Ovary (tissue), 9 donors: ENCODE measurements around the gene PLIN1. TPM values are rescaled to one million over a fixed set of nuclear protein-coding genes. Genes with fewer than 3 reads are reported as not detected.

Experiments used
- DNase-seq, 5 donors: peaks; one replicate each; pipeline ENCODE4 v3.0.0-alpha.2; 2019 to 2020
- H3K27ac ChIP-seq, 2 donors: fragments of 200-600 bp; one replicate each; pipeline versions ENCODE4 v1.5.1 to v1.8.0; 2019 to 2022
- H3K27me3 ChIP-seq: fragments of 200-600 bp; one replicate; pipeline ENCODE4 v1.8.0; 2022
- H3K36me3 ChIP-seq: fragments of 200-600 bp; sonication (generic); one replicate; pipeline ENCODE4 v1.5.1; 2019
- H3K4me1 ChIP-seq: one replicate; pipeline ENCODE4 v1.8.1; 2013; ENCODE audit warnings: mild to moderate bottlenecking, moderate library complexity; ENCODE audit not compliant: insufficient read depth
- H3K4me3 ChIP-seq: fragments of 200-600 bp; sonication (generic); one replicate; pipeline ENCODE4 v1.5.1; 2017
- H3K9me3 ChIP-seq, 2 donors: fragments of 200-600 bp in 1 of 2; sonication (generic) in 1 of 2; one replicate each; pipeline versions ENCODE4 v1.5.1 to v1.8.1; 2013 to 2019; ENCODE audit warnings: mild to moderate bottlenecking in 1 of 2, moderate library complexity in 1 of 2
- CTCF ChIP-seq, 3 donors: fragments of 450-650 bp in 2 of 3; fragments of 200-600 bp in 1 of 3; IDR thresholded peaks; one replicate each; pipeline versions ENCODE4 v1.5.1 to v1.8.0; 2016 to 2022; ENCODE audit warnings: antibody characterized with exemption in 3 of 3, mild to moderate bottlenecking in 1 of 3
- EP300 ChIP-seq: sonication (generic); formaldehyde crosslinking; IDR thresholded peaks from one replicate; pipeline ENCODE4 v1.6.1; 2017; ENCODE audit warnings: antibody characterized with exemption
- POLR2A ChIP-seq: fragments of 450-650 bp; IDR thresholded peaks from one replicate; pipeline ENCODE4 v1.6.1; 2017; ENCODE audit warnings: antibody characterized with exemption, mild to moderate bottlenecking, moderate library complexity
- WGBS, 3 donors: extraction: QIAGEN DNeasy Blood & Tissue Kit in 1 of 3; methylation state at CpG; one replicate each; pipeline versions ENCODE4 v1.1.5 to v1.1.7; 2013 to 2017; 5-methylcytosine and 5-hydroxymethylcytosine counted together
- intact Hi-C, 4 donors: fragments of 100-400 bp; cut with DNase I; formaldehyde crosslinking; loops; one replicate each; pipeline versions ENCODE4 v1.11.0 to v1.15.1; 2022 to 2023
- polyA plus RNA-seq, 2 donors: library from polyadenylated mRNA; stranded (reverse); fragments of 200-250 nt in 1 of 2; fragments of 350-450 nt in 1 of 2; fragmentation: Illumina TruSeq in 1 of 2; extraction: RNeasy Lipid Tissue Mini Kit (QIAGEN cat#74804) in 1 of 2; gene quantifications; one replicate each; pipeline ENCODE4 v1.2.3, GENCODE V29; 2013 to 2014
- total RNA-seq, 7 donors: library from RNA; depleted of rRNA in 2 of 7; stranded (reverse); fragments of >200 nt in 2 of 7; fragmentation: NEBNext Ultra II Directional in 3 of 7; extraction: Animal tissue kit (Norgen Biotek cat#: 25700) in 3 of 7; gene quantifications; one replicate each; pipeline versions ENCODE4 v1.1.0 to v1.2.4, GENCODE V29; 2016 to 2023
- donor health status: DM: no; HTN: no; CAD: no; lungs with moderate emphysema.
- donor health status: DM: no; HTN: no; CAD: no.
- donor health status: Bipolar disorder and iron deficiency.
- donor health status: DM: yes; HTN: yes; CAD: no.
- donor health status: DM: no; HTN: no; CAD: no.
- donor health status: DM: yes; HTN: yes; CAD: no.

The PLIN1 gene
- total and polyA plus RNA-seq, 9 donors, result 0.82 to 5.4 (median 1.2) TPM

DNA sequence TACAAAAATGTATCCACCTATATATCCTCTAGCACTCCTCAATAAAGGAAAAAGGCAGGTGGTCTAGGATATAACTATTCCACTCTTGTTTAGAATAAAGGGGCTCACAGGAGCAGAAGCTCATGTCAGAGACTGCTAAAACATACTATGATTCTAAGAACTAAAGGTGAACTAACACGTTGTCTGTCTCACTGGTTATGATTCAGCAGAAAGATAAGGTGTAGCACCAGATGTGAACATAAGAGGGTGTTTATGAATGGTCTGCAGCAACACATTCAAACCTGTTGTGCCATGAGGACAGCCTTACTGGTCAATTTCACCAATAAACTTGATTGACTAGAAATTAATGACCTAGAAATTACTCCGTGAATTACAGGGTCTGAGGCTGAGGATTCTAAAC is 6.8 kb upstream of the PLIN1 start:
- no peak overlapping the region for H3K27ac ChIP-seq
- peaks cover 8% of the 10 kb centered on the region for H3K4me1 ChIP-seq
- WGBS, 3 donors, result 81 to 95% (median 83%) methylated on average over 2 of the region's 2 CpGs

GRCh38 chr15:89681146-89681545 is 2.0 kb upstream of the PLIN1 start:
- intact Hi-C loops, result no loop called here
- Histone ChIP-seq H3K27ac (peak overlapping the region in 1 of 2 donors; percentile 80), H3K4me1 (peaks cover 15% of the 10 kb centered on the region), H3K27me3 (no peaks in the 10 kb centered on the region), H3K4me3 (no peak overlapping the region), H3K36me3 (no peaks in the 10 kb centered on the region), H3K9me3 (no peaks in the 10 kb centered on the region)
- DNase-seq, result no peak
- TF ChIP-seq POLR2A, result no peak
- no peak for TF ChIP-seq EP300
- TF ChIP-seq CTCF (IDR thresholded peaks at IDR 0.05), result no peak
- WGBS, 3 donors, result 93 to 98% (median 96%) methylated on average over 2 of the region's 2 CpGs

More for the DNA sequence above, 6.8 kb upstream of the PLIN1 start:
- H3K27me3 ChIP-seq, result no peaks in the 10 kb centered on the region
- TF ChIP-seq POLR2A (no peak), EP300 (no peak), CTCF (IDR thresholded peaks at IDR 0.05) (no peak)
- H3K9me3 ChIP-seq, result no peaks in the 10 kb centered on the region
- no peaks in the 10 kb centered on the region for H3K36me3 ChIP-seq
- no peak overlapping the region for H3K4me3 ChIP-seq
- DNase-seq, result no peak
- intact Hi-C loops, result no loop called here

GRCh38 chr15:89680282-89680873 is 1.2 kb upstream of the PLIN1 start:
- no peaks in the 10 kb centered on the region for H3K27me3 ChIP-seq
- H3K36me3 ChIP-seq, result no peaks in the 10 kb centered on the region
- H3K9me3 ChIP-seq, result no peaks in the 10 kb centered on the region
- no peak overlapping the region for H3K4me3 ChIP-seq
- H3K27ac ChIP-seq, result peak overlapping the region; percentile 30 to 80
- TF ChIP-seq POLR2A (no peak), EP300 (no peak), CTCF (IDR thresholded peaks at IDR 0.05) (no peak)
- WGBS, 3 donors, result 28 to 34% (median 29%) methylated on average over 5 of the region's 5 CpGs
- intact Hi-C loops, result no loop called here
- H3K4me1 ChIP-seq, result peaks cover 15% of the 10 kb centered on the region
- peak; percentile 74 to 86 (median 78) for DNase-seq

- no peak for DNase-seq
- Histone ChIP-seq H3K27me3 (no peaks in the 10 kb centered on the region), H3K36me3 (no peaks in the 10 kb centered on the region), H3K9me3 (no peaks in the 10 kb centered on the region), H3K27ac (no peak overlapping the region), H3K4me3 (no peak overlapping the region), H3K4me1 (peaks cover 19% of the 10 kb centered on the region)
- TF ChIP-seq CTCF (IDR thresholded peaks at IDR 0.05) (no peak), POLR2A (no peak)
- 90 to 100% (median 90%) methylated on average over 1 of the region's 1 CpG for WGBS, 3 donors
- intact Hi-C loops, result no loop called here
Measured at GRCh38 chr15:89677381-89677780, 1.8 kb downstream of the PLIN1 start.
